HG02943 (cell line): ENCODE data around the gene KCNQ1.

Experiments used
- ATAC-seq: cut with Tn5 transposase; IDR thresholded peaks from one replicate; pipeline ENCODE4 v1.9.1; 2021; ENCODE audit warnings: mild to moderate bottlenecking, low read depth, moderate library complexity; ENCODE audit not compliant: unreplicated experiment

Gene KCNQ1

GRCh38 chr11:2507212-2507901 is 62.5 kb downstream of the KCNQ1 start:
- no peak for ATAC-seq

- ATAC-seq, result no peak
These were observed 63.3 kb downstream of the KCNQ1 start for GRCh38 chr11:2507945-2508749.

GRCh38 chr11:2508793-2509192 is 64.0 kb downstream of the KCNQ1 start:
- ATAC-seq, result no peak

GRCh38 chr11:2509481-2510001 is 64.7 kb downstream of the KCNQ1 start:
- ATAC-seq, result no peak

- no peak for ATAC-seq
These were observed 66.0 kb downstream of the KCNQ1 start for GRCh38 chr11:2510626-2511402.

- no peak for ATAC-seq
These were observed 66.9 kb downstream of the KCNQ1 start for GRCh38 chr11:2511421-2512369.

GRCh38 chr11:2512431-2513407 is 67.9 kb downstream of the KCNQ1 start:
- ATAC-seq, result no peak

- ATAC-seq, result no peak
These were observed 68.6 kb downstream of the KCNQ1 start for GRCh38 chr11:2513441-2513840.

GRCh38 chr11:2515401-2516275 is 70.8 kb downstream of the KCNQ1 start:
- no peak for ATAC-seq

GRCh38 chr11:2516276-2517015 is 71.6 kb downstream of the KCNQ1 start:
- no peak for ATAC-seq

GRCh38 chr11:2517016-2517385 is 72.2 kb downstream of the KCNQ1 start:
- no peak for ATAC-seq

GRCh38 chr11:2517386-2518064 is 72.7 kb downstream of the KCNQ1 start:
- no peak for ATAC-seq

- no peak for ATAC-seq
These were observed 73.5 kb downstream of the KCNQ1 start for GRCh38 chr11:2518111-2518982.

GRCh38 chr11:2518983-2519340 is 74.2 kb downstream of the KCNQ1 start:
- no peak for ATAC-seq

GRCh38 chr11:2519517-2519861 is 74.7 kb downstream of the KCNQ1 start:
- ATAC-seq, result no peak
